ENCODE results near the gene ZNF101.
"Not testable (repeated sequence)": the region's sequence is repeated elsewhere in the genome, so short reads cannot be mapped to it uniquely, and the experiment has no call there.

The ZNF101 gene

GRCh38 chr19:19691683-19692082 is 23.0 kb downstream of the ZNF101 start:
- H3K27ac ChIP-seq: no peak overlapping the region
- H3K4me3 ChIP-seq: no peak overlapping the region

GRCh38 chr19:19696386-19696785 is 27.7 kb downstream of the ZNF101 start:
- H3K27ac ChIP-seq: no peak overlapping the region
- H3K4me3 ChIP-seq: no peak overlapping the region

GRCh38 chr19:19697589-19697988 is 28.9 kb downstream of the ZNF101 start:
- no peak overlapping the region for H3K4me3 ChIP-seq
- no peak overlapping the region for H3K27ac ChIP-seq

GRCh38 chr19:19700493-19700892 is 31.9 kb downstream of the ZNF101 start:
- not testable (repeated sequence) for H3K27ac ChIP-seq, H3K4me3 ChIP-seq

- H3K27ac ChIP-seq: no peak overlapping the region
- H3K4me3 ChIP-seq: no peak overlapping the region
Measured at GRCh38 chr19:19704836-19705235, 36.2 kb downstream of the ZNF101 start.

GRCh38 chr19:19710506-19710905 is 41.9 kb downstream of the ZNF101 start:
- no peak overlapping the region for H3K4me3 ChIP-seq
- H3K27ac ChIP-seq: no peak overlapping the region

GRCh38 chr19:19711306-19711933 is 42.8 kb downstream of the ZNF101 start:
- H3K4me3 ChIP-seq: no peak overlapping the region
- H3K27ac ChIP-seq: no peak overlapping the region

GRCh38 chr19:19711934-19712828 is 43.5 kb downstream of the ZNF101 start:
- Histone ChIP-seq H3K4me3 (no peak overlapping the region), H3K27ac (no peak overlapping the region)

- no peak overlapping the region for H3K27ac ChIP-seq
- H3K4me3 ChIP-seq: no peak overlapping the region
Measured at GRCh38 chr19:19719798-19720197, 51.2 kb downstream of the ZNF101 start.

- no peak overlapping the region for H3K27ac ChIP-seq
- H3K4me3 ChIP-seq: no peak overlapping the region
Measured at GRCh38 chr19:19721896-19722295, 53.3 kb downstream of the ZNF101 start.

GRCh38 chr19:19732579-19733501 is 64.2 kb downstream of the ZNF101 start, which contains the start of gene ZNF14:
Gene ZNF14, minus strand, starts transcription at chr19:19733112. Its CDS starts 154 bp downstream, at chr19:19732958.
- H3K27ac ChIP-seq: peak within 1 kb of the TSS; percentile 29 to 85 (median 75)
- H3K4me3 ChIP-seq: peak within 1 kb of the TSS; percentile 60 to 92 (median 83)
